Colonic mucosa (tissue), 4 donors: Measurements from ENCODE around the gene C16orf87. TPM values are rescaled to one million over a fixed set of nuclear protein-coding genes. Genes with fewer than 3 reads are reported as not detected.

Experiments used
- DNase-seq: peaks from one replicate; pipeline ENCODE4 v3.0.0-alpha.2; 2020
- H3K27ac ChIP-seq: fragments of 200-600 bp; one replicate; pipeline ENCODE4 v1.8.0; 2021
- H3K27me3 ChIP-seq: fragments of 200-600 bp; one replicate; pipeline ENCODE4 v1.8.0; 2021
- H3K36me3 ChIP-seq: fragments of 200-600 bp; one replicate; pipeline ENCODE4 v1.8.0; 2021
- H3K4me1 ChIP-seq: fragments of 200-600 bp; one replicate; pipeline ENCODE4 v1.8.0; 2021; ENCODE audit warnings: mild to moderate bottlenecking
- H3K4me3 ChIP-seq: fragments of 200-600 bp; one replicate; pipeline ENCODE4 v1.8.0; 2021
- H3K9ac ChIP-seq, 2 donors: one replicate each; pipeline ENCODE4 v1.7.0; 2013; ENCODE audit warnings: control low read depth in 2 of 2, low read depth in 2 of 2, low read length in 2 of 2
- H3K9me3 ChIP-seq: fragments of 200-600 bp; one replicate; pipeline ENCODE4 v1.8.0; 2021
- intact Hi-C: fragments of 100-400 bp; cut with DNase I; formaldehyde crosslinking; loops from one replicate; pipeline ENCODE4 v1.14.1; 2022
- total RNA-seq, 2 donors: library from RNA; stranded (reverse); fragmentation: NEBNext Ultra II Directional in 1 of 2; extraction: Animal tissue kit (Norgen Biotek cat#: 25700) in 1 of 2; gene quantifications; one replicate each; pipeline ENCODE4 v1.2.1, GENCODE V29; 2021
- TF ChIP-seq, protein P1 (sequence below): fragments of 200-600 bp; IDR thresholded peaks from one replicate; pipeline ENCODE4 v1.8.0; 2022; ENCODE audit warnings: antibody characterized with exemption, mild to moderate bottlenecking
- donor health status: healthy.
- donor health status: DM: no; HTN: no; CAD: no.
- donor health status: DM: no; HTN: no; CAD: no.

C16orf87 gene
- total RNA-seq, 2 donors from 2014 or later, result 4.8 to 6.7 TPM

DNA sequence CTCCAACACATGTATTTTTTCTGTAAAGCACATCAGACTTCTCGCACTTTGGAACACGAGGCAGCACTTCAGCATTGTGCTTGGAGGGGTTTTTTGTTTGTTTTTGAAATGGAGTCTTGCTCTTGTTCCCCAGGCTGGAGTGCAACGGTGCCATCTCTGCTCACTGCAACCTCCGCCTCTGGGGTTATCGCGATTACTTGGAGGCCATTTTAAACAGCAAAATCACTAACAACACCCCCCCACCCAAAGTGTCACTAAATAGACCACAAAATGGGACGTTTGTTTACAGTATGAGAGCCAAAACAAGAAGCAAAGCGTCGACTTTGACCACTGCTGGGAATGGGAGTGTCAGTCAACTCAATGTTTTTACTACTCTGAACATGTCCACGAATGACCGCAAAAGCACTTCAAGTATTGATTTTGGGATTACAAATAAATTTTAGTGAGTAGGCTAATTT is 9.0 kb upstream of the C16orf87 start:
- no peak for DNase-seq
- TF ChIP-seq, protein P1, sequence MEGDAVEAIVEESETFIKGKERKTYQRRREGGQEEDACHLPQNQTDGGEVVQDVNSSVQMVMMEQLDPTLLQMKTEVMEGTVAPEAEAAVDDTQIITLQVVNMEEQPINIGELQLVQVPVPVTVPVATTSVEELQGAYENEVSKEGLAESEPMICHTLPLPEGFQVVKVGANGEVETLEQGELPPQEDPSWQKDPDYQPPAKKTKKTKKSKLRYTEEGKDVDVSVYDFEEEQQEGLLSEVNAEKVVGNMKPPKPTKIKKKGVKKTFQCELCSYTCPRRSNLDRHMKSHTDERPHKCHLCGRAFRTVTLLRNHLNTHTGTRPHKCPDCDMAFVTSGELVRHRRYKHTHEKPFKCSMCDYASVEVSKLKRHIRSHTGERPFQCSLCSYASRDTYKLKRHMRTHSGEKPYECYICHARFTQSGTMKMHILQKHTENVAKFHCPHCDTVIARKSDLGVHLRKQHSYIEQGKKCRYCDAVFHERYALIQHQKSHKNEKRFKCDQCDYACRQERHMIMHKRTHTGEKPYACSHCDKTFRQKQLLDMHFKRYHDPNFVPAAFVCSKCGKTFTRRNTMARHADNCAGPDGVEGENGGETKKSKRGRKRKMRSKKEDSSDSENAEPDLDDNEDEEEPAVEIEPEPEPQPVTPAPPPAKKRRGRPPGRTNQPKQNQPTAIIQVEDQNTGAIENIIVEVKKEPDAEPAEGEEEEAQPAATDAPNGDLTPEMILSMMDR, result no peak
- Histone ChIP-seq H3K36me3 (no peaks in the 10 kb centered on the region), H3K9ac (no peak overlapping the region), H3K9me3 (no peaks in the 10 kb centered on the region), H3K4me3 (no peak overlapping the region), H3K27ac (no peak overlapping the region), H3K27me3 (no peaks in the 10 kb centered on the region), H3K4me1 (no peaks in the 10 kb centered on the region)
- intact Hi-C loops, result no loop called here

DNA sequence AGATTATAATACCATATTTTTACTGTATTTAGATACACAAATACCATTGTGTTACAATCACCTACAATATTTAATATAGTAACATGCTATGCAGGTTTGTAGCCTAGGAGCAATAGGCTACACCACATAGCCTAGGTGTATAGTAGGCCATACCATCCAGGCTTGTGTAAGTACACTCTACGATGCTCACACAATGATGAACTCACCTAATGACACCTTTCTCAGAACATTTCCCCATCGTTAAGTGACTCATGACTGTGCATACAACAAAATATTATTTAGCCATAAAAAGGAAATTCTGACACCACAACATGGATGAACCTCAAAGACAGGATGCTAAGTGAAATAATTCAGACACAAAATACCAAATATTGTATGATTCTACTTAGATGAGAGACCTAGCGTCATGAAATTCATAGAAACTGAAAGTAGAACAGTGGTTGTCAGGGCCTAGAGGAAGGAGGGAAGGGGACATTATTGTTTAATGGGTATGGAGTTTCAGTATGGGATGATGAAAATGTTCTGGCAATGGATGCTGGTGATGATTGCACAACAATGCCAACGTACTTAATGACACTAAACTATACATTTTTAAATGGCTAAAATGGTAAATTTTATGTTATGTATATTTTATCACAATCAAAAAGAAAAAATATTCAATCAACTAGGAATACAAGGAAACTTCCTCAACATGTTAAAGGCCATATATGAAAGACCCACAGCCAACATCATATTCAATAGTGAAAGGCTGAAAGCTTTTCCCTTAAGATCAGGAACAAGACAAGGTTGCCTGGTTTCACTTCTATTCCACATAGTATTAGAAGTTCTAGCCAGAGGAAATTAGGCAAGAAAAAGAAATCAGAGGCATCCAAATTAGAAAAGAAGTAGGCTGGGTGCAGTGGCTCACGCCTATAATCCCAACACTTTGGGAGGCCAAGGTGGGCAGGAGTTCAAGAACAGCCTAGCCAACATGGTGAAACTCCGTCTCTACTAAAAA is 5.9 kb upstream of the C16orf87 start:
- intact Hi-C loops, result no loop called here
- Histone ChIP-seq H3K9ac (no peak overlapping the region), H3K4me1 (no peaks in the 10 kb centered on the region), H3K27ac (no peak overlapping the region), H3K36me3 (no peaks in the 10 kb centered on the region), H3K9me3 (no peaks in the 10 kb centered on the region), H3K27me3 (no peaks in the 10 kb centered on the region), H3K4me3 (no peak overlapping the region)
- DNase-seq, result no peak
- TF ChIP-seq, protein P1, result no peak

DNA sequence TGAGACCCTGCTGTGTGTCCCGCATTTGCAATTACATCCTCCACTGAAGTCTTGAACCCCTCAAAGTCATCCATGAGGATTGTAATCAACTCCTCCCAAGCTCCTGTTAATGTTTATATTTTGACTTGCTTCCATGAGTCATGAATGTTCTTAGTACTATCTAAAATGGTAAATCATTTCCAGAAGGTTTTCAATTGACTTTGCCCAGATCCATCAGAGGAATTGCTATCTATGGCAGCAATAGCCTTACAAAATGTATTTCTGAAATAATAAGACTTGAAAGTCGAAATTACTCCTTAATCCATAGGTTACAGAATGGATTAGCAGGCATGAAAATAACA is 2.5 kb upstream of the C16orf87 start:
- Histone ChIP-seq H3K36me3 (no peaks in the 10 kb centered on the region), H3K9me3 (no peaks in the 10 kb centered on the region), H3K9ac (no peak overlapping the region), H3K27ac (no peak overlapping the region), H3K27me3 (no peaks in the 10 kb centered on the region), H3K4me3 (no peak overlapping the region), H3K4me1 (no peaks in the 10 kb centered on the region)
- DNase-seq, result no peak
- TF ChIP-seq, protein P1, result no peak
- intact Hi-C loops, result no loop called here

DNA sequence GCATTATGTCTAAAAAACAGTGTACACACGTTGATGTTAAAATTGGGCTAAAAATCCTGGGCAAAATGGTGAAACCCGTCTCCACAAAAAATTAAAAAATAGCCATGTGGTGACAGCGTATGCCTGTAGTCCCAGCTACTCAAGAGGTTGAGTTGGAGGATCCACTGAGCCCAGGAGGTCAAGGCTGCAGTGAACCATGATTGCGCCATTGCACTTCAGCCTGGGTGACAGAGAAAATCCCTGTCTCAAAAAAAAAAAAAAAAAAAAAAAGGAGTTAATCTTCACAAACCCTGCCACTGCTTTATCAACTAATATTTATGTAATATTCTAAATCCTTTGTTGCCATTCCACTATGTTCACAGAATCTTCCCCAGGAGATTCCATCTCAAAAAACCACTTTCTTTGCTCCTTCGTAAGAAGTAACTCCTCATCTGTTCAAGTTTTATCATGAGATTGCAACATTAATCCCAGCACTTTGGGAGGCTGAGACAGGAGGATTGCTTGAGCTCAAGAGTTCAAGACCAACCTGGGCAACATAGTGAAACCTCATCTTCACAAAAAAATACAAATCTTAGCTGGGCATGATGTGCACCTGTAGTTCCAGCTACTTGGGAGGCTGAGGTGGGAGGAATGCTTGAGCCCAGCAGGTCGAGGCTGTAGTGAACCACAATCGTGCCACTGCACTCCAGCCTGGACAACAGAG is 1.9 kb upstream of the C16orf87 start:
- Histone ChIP-seq H3K36me3 (no peaks in the 10 kb centered on the region), H3K9me3 (no peaks in the 10 kb centered on the region), H3K27me3 (no peaks in the 10 kb centered on the region), H3K4me1 (no peaks in the 10 kb centered on the region), H3K9ac (no peak overlapping the region), H3K4me3 (no peak overlapping the region), H3K27ac (no peak overlapping the region)
- no peak for DNase-seq
- intact Hi-C loops, result no loop called here
- TF ChIP-seq, protein P1, result no peak

DNA sequence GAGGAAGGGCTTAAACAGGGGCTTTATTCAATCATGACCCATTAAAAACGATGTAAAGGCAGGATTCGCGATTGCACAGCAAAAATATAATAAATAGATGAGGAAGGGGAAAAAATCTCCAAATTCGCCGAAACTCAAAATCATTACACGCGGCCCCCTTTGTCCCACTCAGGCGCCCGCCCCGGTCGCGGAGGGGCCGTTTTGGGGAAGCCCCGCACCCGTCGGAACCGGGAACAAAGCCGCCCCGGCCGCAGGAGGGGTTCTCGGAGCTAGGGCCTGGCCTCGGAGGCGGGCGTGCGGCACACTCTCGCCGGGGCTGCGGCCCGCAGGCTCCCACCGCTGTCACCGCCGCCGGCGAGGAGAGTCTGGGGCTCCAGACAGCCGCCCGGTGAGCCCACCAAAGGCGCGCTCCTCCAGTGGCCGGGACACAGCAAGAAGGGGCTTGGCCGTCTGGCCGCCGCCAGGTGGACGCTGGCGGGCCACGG is 521 bp downstream of the C16orf87 start:
- intact Hi-C loops, result no loop called here
- TF ChIP-seq, protein P1, result no peak
- peak; percentile 54 for DNase-seq
- Histone ChIP-seq H3K9me3 (no peaks in the 10 kb centered on the region), H3K4me3 (peak overlapping the region; percentile 97), H3K9ac (peak overlapping the region; percentile 86 to 87), H3K4me1 (no peaks in the 10 kb centered on the region), H3K27ac (peak overlapping the region; percentile 92), H3K27me3 (no peaks in the 10 kb centered on the region), H3K36me3 (no peaks in the 10 kb centered on the region)
